Activated CD8-positive, alpha-beta T cell treated with anti-CD3 and anti-CD28 coated beads for 36 hours (primary cell): Measurements from ENCODE around the gene CNTLN. TPM values are rescaled to one million over a fixed set of nuclear protein-coding genes. Genes with fewer than 3 reads are reported as not detected.
"Not testable (repeated sequence)": the region's sequence is repeated elsewhere in the genome, so short reads cannot be mapped to it uniquely, and the experiment has no call there.

ENCODE experiments used
- ATAC-seq: fragments of 200-7000 bp; cut with Tn5 transposase; one replicate; pipeline ENCODE4 v1.10.0; 2021; ENCODE audit warnings: mild to moderate bottlenecking, moderate library complexity
- CTCF ChIA-PET: fragments of 350-600 bp; sonication (Branson Sonifier 250); formaldehyde crosslinking; loops from one replicate; lab custom pipeline; 2021; ENCODE audit warnings: antibody characterized with exemption; lab: Charles Lee
- POLR2A ChIA-PET: fragments of 350-600 bp; sonication (Branson Sonifier 250); formaldehyde crosslinking; loops from one replicate; lab custom pipeline; 2021; ENCODE audit warnings: antibody characterized with exemption; lab: Charles Lee
- DNase-seq: peaks from one replicate; pipeline ENCODE4 v3.0.0-alpha.2; 2020
- H3K27ac Mint-ChIP-seq: one replicate; pipeline ENCODE4 v1.8.0; 2021; ENCODE audit warnings: mild to moderate bottlenecking, mixed read lengths
- H3K27me3 Mint-ChIP-seq: one replicate; pipeline ENCODE4 v1.8.0; 2021; ENCODE audit warnings: mixed read lengths
- H3K36me3 Mint-ChIP-seq: one replicate; pipeline ENCODE4 v1.8.0; 2021; ENCODE audit warnings: low read depth, mixed read lengths
- H3K4me1 Mint-ChIP-seq: one replicate; pipeline ENCODE4 v1.8.0; 2021; ENCODE audit warnings: low read depth, mixed read lengths
- H3K4me3 Mint-ChIP-seq: one replicate; pipeline ENCODE4 v1.8.0; 2021; ENCODE audit warnings: mild to moderate bottlenecking, moderate library complexity, mixed read lengths
- H3K9me3 Mint-ChIP-seq: one replicate; pipeline ENCODE4 v1.8.0; 2021; ENCODE audit warnings: mixed read lengths
- CTCF ChIP-seq: fragments of 200-600 bp; IDR thresholded peaks from one replicate; pipeline ENCODE4 v1.8.0; 2022; ENCODE audit warnings: antibody characterized with exemption, mild to moderate bottlenecking
- intact Hi-C: fragments of 100-400 bp; cut with micrococcal nuclease; formaldehyde crosslinking; loops from one replicate; pipeline ENCODE4 v1.10.0; 2022
- total RNA-seq, 2 experiments: library from RNA; stranded (reverse); gene quantifications; one replicate each; pipeline ENCODE4 v1.2.3, GENCODE V29; 2021

Gene CNTLN
- total RNA-seq, 2 experiments from 2014 or later, result 0.40 to 0.43 TPM

GRCh38 chr9:17332115-17332514, 197.3 kb downstream of the CNTLN start:
- intact Hi-C loops, result no loop called here
- H3K4me1 Mint-ChIP-seq, result no peaks in the 10 kb centered on the region
- H3K4me3 Mint-ChIP-seq, result no peak overlapping the region
- DNase-seq, result no peak
- no peak overlapping the region for H3K27ac Mint-ChIP-seq
- POLR2A ChIA-PET, result no interaction called here
- no peaks in the 10 kb centered on the region for H3K27me3 Mint-ChIP-seq
- CTCF ChIA-PET, result no interaction called here
- no peak for TF ChIP-seq CTCF
- no peaks in the 10 kb centered on the region for H3K36me3 Mint-ChIP-seq
- ATAC-seq, result no peak
- H3K9me3 Mint-ChIP-seq, result no peaks in the 10 kb centered on the region

GRCh38 chr9:17339156-17339555, 204.3 kb downstream of the CNTLN start:
- no peaks in the 10 kb centered on the region for H3K4me1 Mint-ChIP-seq
- CTCF ChIA-PET, result no interaction called here
- H3K27me3 Mint-ChIP-seq, result no peaks in the 10 kb centered on the region
- no peaks in the 10 kb centered on the region for H3K9me3 Mint-ChIP-seq
- intact Hi-C loops, result no loop called here
- no peaks in the 10 kb centered on the region for H3K36me3 Mint-ChIP-seq
- H3K27ac Mint-ChIP-seq, result no peak overlapping the region
- no peak overlapping the region for H3K4me3 Mint-ChIP-seq
- DNase-seq (no peak), ATAC-seq (no peak)
- TF ChIP-seq CTCF, result no peak
- POLR2A ChIA-PET, result no interaction called here

- intact Hi-C loops, result no loop called here
- Mint-ChIP-seq H3K4me1 (no peaks in the 10 kb centered on the region), H3K36me3 (no peaks in the 10 kb centered on the region), H3K4me3 (no peak overlapping the region), H3K27me3 (no peaks in the 10 kb centered on the region), H3K9me3 (no peaks in the 10 kb centered on the region), H3K27ac (no peak overlapping the region)
- CTCF ChIA-PET, result no interaction called here
- no peak for TF ChIP-seq CTCF
- DNase-seq (no peak), ATAC-seq (no peak)
- POLR2A ChIA-PET, result no interaction called here
These were observed 207.9 kb downstream of the CNTLN start for GRCh38 chr9:17342696-17343095.

GRCh38 chr9:17349831-17350230, 215.0 kb downstream of the CNTLN start:
- no peaks in the 10 kb centered on the region for H3K36me3 Mint-ChIP-seq
- H3K4me3 Mint-ChIP-seq, result no peak overlapping the region
- ChIA-PET POLR2A (no interaction called here), CTCF (no interaction called here)
- H3K27ac Mint-ChIP-seq, result no peak overlapping the region
- DNase-seq (no peak), ATAC-seq (no peak)
- intact Hi-C loops, result no loop called here
- H3K9me3 Mint-ChIP-seq, result peaks cover 3% of the 10 kb centered on the region
- no peaks in the 10 kb centered on the region for H3K27me3 Mint-ChIP-seq
- TF ChIP-seq CTCF, result no peak
- H3K4me1 Mint-ChIP-seq, result no peaks in the 10 kb centered on the region

- H3K4me1 Mint-ChIP-seq, H3K36me3 Mint-ChIP-seq, intact Hi-C loops, POLR2A ChIA-PET, H3K27me3 Mint-ChIP-seq, DNase-seq, H3K9me3 Mint-ChIP-seq, ATAC-seq, H3K4me3 Mint-ChIP-seq, H3K27ac Mint-ChIP-seq, CTCF ChIA-PET: not testable (repeated sequence)
These were observed 219.2 kb downstream of the CNTLN start for GRCh38 chr9:17354006-17354405.

- H3K36me3 Mint-ChIP-seq, result no peaks in the 10 kb centered on the region
- peaks cover 5% of the 10 kb centered on the region for H3K9me3 Mint-ChIP-seq
- no peak for DNase-seq
- H3K27me3 Mint-ChIP-seq, result no peaks in the 10 kb centered on the region
- ChIA-PET POLR2A (interaction anchor here (0.7 kb wide), 1 partner anchor 18 kb away, joined by 3 read pairs; no protein-coding TSS in a partner anchor), CTCF (no interaction called here)
- H3K27ac Mint-ChIP-seq, result no peak overlapping the region
- ATAC-seq, result no peak
- no peak for TF ChIP-seq CTCF
- intact Hi-C loops, result no loop called here
- no peaks in the 10 kb centered on the region for H3K4me1 Mint-ChIP-seq
- no peak overlapping the region for H3K4me3 Mint-ChIP-seq
These were observed 226.5 kb downstream of the CNTLN start for GRCh38 chr9:17361378-17361777.
